C4-2B (cell line): ENCODE data around the gene PBX4.

ENCODE experiments used
- CTCF ChIP-seq: fragments of 450-650 bp; conservative IDR thresholded peaks from 2 replicates; pipeline ENCODE4 v1.5.1; 2017; ENCODE audit warnings: mild to moderate bottlenecking
- ZFX ChIP-seq: fragments of 450-650 bp; IDR thresholded peaks from 2 replicates; pipeline ENCODE4 v1.6.1; 2017

DNA sequence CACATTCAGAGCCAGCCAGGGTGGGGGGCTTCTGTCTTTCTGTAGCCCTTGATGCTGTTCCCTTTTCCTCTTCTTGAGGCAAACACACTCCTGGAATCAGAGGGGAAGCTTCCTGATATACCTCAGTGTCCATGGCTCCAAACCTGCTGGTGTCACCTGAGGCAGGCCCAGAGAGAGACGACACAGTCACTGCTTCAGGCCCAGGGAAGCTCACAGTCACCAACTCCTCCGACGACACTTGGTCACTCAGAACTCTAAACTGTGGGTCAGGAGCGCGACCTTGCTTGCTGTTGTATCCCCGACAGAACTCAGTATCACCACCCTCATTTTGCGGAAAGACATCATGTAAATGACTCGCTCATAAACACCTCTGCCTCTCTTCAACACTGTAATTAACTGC lies 43.9 kb upstream of the PBX4 start:
- TF ChIP-seq CTCF (no peak), ZFX (no peak)
